HepG2 (cell line): ENCODE results near the gene TATDN2. TPM values are rescaled to one million over a fixed set of nuclear protein-coding genes. Genes with fewer than 3 reads are reported as not detected.

ENCODE experiments used
- ATAC-seq: fragments of 200-7000 bp; cut with Tn5 transposase; 3 replicates; pipeline ENCODE4 v1.9.1; 2020; ENCODE audit warnings: mild to moderate bottlenecking, moderate library complexity
- BruUV-seq: library from RNA; stranded (reverse); fragments of 400-500 nt; replicated peaks from 2 replicates; lab custom pipeline; 2021; lab: Mats Ljungman, UMichigan
- CTCF ChIA-PET: fragments of 300-600 bp; formaldehyde crosslinking; extraction: SDS; loops from one replicate; lab custom pipeline; 2021; ENCODE audit warnings: low total read pairs, inconsistent platforms, low intra/inter-chr PET ratio; lab: Yijun Ruan, JAX
- POLR2A ChIA-PET: fragments of 350-600 bp; sonication (Branson Sonifier 250); formaldehyde crosslinking; loops from one replicate; lab custom pipeline; 2020; ENCODE audit warnings: antibody characterized with exemption, inconsistent platforms; lab: Yijun Ruan, JAX
- DNase-seq: peaks from one replicate; pipeline ENCODE4 v3.0.0-alpha.2; 2015; ENCODE audit warnings: low spot score
- FAIRE-seq: peaks from 3 replicates; lab custom pipeline; 2011; peaks lifted over from hg19 to GRCh38; lab: Jason Lieb, UNC
- H2AFZ ChIP-seq: one replicate; pipeline ENCODE4 v1.6.1; 2011; ENCODE audit warnings: low read length, inconsistent platforms
- H3K27ac ChIP-seq: fragments of 300-600 bp; 3 replicates; pipeline ENCODE4 v1.8.0; 2011; ENCODE audit warnings: mixed run types, mild to moderate bottlenecking, mixed read lengths, low read length, inconsistent platforms; ENCODE audit not compliant: insufficient read depth; ENCODE audit errors: extremely low read length
- H3K27me3 ChIP-seq, 2 experiments: fragments of 200-600 bp in 1 of 2; 2 replicates in 1 of 2; 3 replicates in 1 of 2; pipeline versions ENCODE4 v1.6.0 to v1.8.0; 2011; ENCODE audit warnings: low read length in 2 of 2, mild to moderate bottlenecking in 2 of 2, moderate library complexity in 2 of 2, inconsistent platforms in 1 of 2; ENCODE audit not compliant: insufficient read depth in 2 of 2, control insufficient read depth in 1 of 2
- H3K36me3 ChIP-seq, 2 experiments: fragments of 200-600 bp in 1 of 2; replicated peaks in 1 of 2; 2 replicates in 1 of 2; 3 replicates in 1 of 2; pipeline versions ENCODE4 v1.5.1 to v1.8.0; 2011; ENCODE audit warnings: low read length in 2 of 2, inconsistent platforms in 1 of 2; ENCODE audit not compliant: insufficient read depth in 2 of 2, control insufficient read depth in 1 of 2
- H3K4me1 ChIP-seq: 2 replicates; pipeline ENCODE4 v1.5.1; 2012; ENCODE audit warnings: low read length, inconsistent platforms; ENCODE audit not compliant: insufficient read depth
- H3K4me2 ChIP-seq: 2 replicates; pipeline ENCODE4 v1.6.0; 2011; ENCODE audit warnings: low read depth, low read length, inconsistent platforms
- H3K4me3 ChIP-seq, 3 experiments: fragments of 200-600 bp in 1 of 3; sonication (generic), shearing (Covaris generic) in 1 of 3; replicated peaks in 1 of 3; 2 replicates each; pipeline ENCODE4 v1.5.1; 2011 to 2016; ENCODE audit warnings: low read length in 3 of 3, inconsistent platforms in 2 of 3, low read depth in 2 of 3, mild to moderate bottlenecking in 2 of 3, control low read depth in 1 of 3, mixed read lengths in 1 of 3; ENCODE audit not compliant: insufficient read depth in 1 of 3
- H3K79me2 ChIP-seq: one replicate; pipeline ENCODE4 v1.6.1; 2011; ENCODE audit warnings: low read length, inconsistent platforms; ENCODE audit not compliant: insufficient read depth
- H3K9ac ChIP-seq: 2 replicates; pipeline ENCODE4 v1.6.0; 2011; ENCODE audit warnings: mild to moderate bottlenecking, low read depth, low read length, inconsistent platforms; ENCODE audit not compliant: insufficient read depth
- H3K9me3 ChIP-seq: 2 replicates; pipeline ENCODE4 v1.5.1; 2012; ENCODE audit warnings: mild to moderate bottlenecking, low read length
- H4K20me1 ChIP-seq: 2 replicates; pipeline ENCODE4 v1.6.0; 2011; ENCODE audit warnings: inconsistent platforms, mild to moderate bottlenecking, low read length, moderate library complexity; ENCODE audit not compliant: insufficient read depth
- CHD2 ChIP-seq: IDR thresholded peaks from 2 replicates; pipeline ENCODE4 v1.6.1; 2011; ENCODE audit warnings: low read depth, low read length, improper control_type of control experiment
- GZF1 ChIP-seq: sonication (generic); formaldehyde crosslinking; IDR thresholded peaks from 2 replicates; pipeline ENCODE4 v1.5.1; 2020; ENCODE audit warnings: mild to moderate bottlenecking, missing genetic modification reagents
- KAT2B ChIP-seq: fragments of 150-350 bp; IDR thresholded peaks from 2 replicates; pipeline ENCODE4 v1.6.1; 2014; ENCODE audit warnings: low read depth, low read length, borderline replicate concordance
- MTERF4 ChIP-seq: sonication (generic); formaldehyde crosslinking; IDR thresholded peaks from 2 replicates; pipeline ENCODE4 v1.8.0; 2023; ENCODE audit warnings: mild to moderate bottlenecking, missing genetic modification reagents
- NFKB2 ChIP-seq: sonication (generic); formaldehyde crosslinking; IDR thresholded peaks from 2 replicates; pipeline ENCODE4 v1.4.0; 2020; ENCODE audit warnings: missing genetic modification reagents, borderline replicate concordance
- RFX5 ChIP-seq: IDR thresholded peaks from 2 replicates; pipeline ENCODE4 v1.6.1; 2011; ENCODE audit warnings: low read depth, low read length, improper control_type of control experiment
- ZFP36L2 ChIP-seq: sonication (generic); formaldehyde crosslinking; IDR thresholded peaks from 2 replicates; pipeline ENCODE4 v1.4.0; 2020; ENCODE audit warnings: missing genetic modification reagents
- ZNF367 ChIP-seq: sonication (generic); formaldehyde crosslinking; IDR thresholded peaks from 2 replicates; pipeline ENCODE4 v1.4.0; 2020; ENCODE audit warnings: missing genetic modification reagents, borderline replicate concordance
- ZNF530 ChIP-seq: sonication (generic); formaldehyde crosslinking; IDR thresholded peaks from 2 replicates; pipeline ENCODE4 v1.5.0; 2020; ENCODE audit warnings: low read depth, mild to moderate bottlenecking, missing genetic modification reagents
- ZNF816 ChIP-seq: sonication (generic); formaldehyde crosslinking; IDR thresholded peaks from 2 replicates; pipeline ENCODE4 v1.8.0; 2022; ENCODE audit warnings: missing genetic modification reagents, mild to moderate bottlenecking, borderline replicate concordance
- WGBS: methylation state at CpG from one replicate; pipeline ENCODE4 v1.1.6; 2017; ENCODE audit warnings: low lambda C conversion rate; 5-methylcytosine and 5-hydroxymethylcytosine counted together
- in situ Hi-C: cut with HindIII; loops from 2 replicates; pipeline ENCODE4 v1.10.0; 2017; ENCODE audit warnings: low pct_unique_long_range_greater_than_20kb; ENCODE audit not compliant: extremely low pct_ligation_motif_present
- intact Hi-C: fragments of 100-400 bp; cut with micrococcal nuclease; formaldehyde crosslinking; loops from one replicate; pipeline ENCODE4 v1.10.0; 2022; ENCODE audit not compliant: unreplicated experiment
- polyA plus RNA-seq, 8 experiments: library from polyadenylated mRNA; depleted of rRNA in 3 of 8; stranded (reverse) in 7 of 8; unstranded in 1 of 8; fragments of >200 nt; fragmentation: Illumina TruSeq in 4 of 8; extraction: Trizol in 4 of 8; gene quantifications; 2 replicates each; pipeline versions ENCODE4 v1.2.1 to v1.2.3, GENCODE V29; 2011 to 2016; ENCODE audit warnings: low read depth in 4 of 8, missing spikeins in 1 of 8, mixed read lengths in 1 of 8; ENCODE audit not compliant: insufficient read depth in 1 of 8
- total RNA-seq, 5 experiments: library from RNA; depleted of rRNA; stranded (reverse); fragments of >200 nt; fragmentation: Illumina TruSeq; extraction: Trizol; gene quantifications; 2 replicates each; pipeline ENCODE4 v1.2.3, GENCODE V29; 2016; ENCODE audit warnings: low read depth in 1 of 5
- TF ChIP-seq, protein P1 (sequence below): sonication (generic); formaldehyde crosslinking; IDR thresholded peaks from 2 replicates; pipeline ENCODE4 v1.4.0; 2020; ENCODE audit warnings: missing genetic modification reagents, mild to moderate bottlenecking, borderline replicate concordance

Gene TATDN2
- total and polyA plus RNA-seq, 2 of the 13 experiments (the other 11 are each of a cell fraction or from before 2014, with no cell fraction given), result 12.1 to 21.9 TPM

DNA sequence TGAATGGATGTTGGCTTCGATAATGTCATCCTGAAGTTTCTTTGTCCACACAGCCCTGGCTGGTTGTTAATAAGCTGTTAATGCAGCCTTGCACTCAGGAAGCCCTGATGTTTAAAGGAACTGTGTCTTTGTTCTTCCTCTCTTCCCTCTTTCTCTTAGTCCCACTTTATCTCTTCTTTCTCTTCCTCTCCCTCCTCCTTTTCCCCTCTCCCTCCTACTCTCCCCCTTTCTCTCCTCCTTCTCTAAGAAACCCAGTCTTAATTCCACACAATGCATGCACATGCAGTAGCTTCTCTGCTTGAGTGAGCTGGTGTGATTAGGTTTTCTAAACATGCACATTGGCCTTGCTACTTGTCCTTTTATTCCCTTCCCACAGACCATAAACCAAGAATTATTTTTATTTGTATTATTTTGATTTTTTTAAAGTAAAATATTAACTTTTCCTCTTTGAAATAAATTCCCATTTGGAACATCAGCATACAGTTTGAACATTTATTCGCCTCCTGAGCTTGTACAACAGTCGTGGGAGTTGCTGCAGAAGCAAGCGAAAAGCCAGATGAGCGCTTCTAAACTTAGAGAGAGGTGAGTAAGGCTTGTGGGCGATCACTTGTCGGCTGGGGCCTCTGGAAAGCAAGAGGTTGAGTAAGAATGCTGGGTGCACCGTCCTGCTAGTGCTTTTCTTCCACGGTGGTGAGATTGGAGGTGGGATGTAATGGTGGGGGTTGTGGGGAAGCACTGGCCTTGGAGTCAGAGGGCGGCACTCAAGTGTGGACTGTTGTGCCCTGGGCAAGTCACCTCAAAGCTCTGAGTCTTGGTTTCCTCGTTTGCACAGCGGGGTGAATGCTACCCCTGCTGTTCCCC lies 37.2 kb downstream of the TATDN2 start:
- no peak for TF ChIP-seq ZNF530 (CRISPR knock-in tag)
- no peak for TF ChIP-seq CHD2
- TF ChIP-seq, protein P1, sequence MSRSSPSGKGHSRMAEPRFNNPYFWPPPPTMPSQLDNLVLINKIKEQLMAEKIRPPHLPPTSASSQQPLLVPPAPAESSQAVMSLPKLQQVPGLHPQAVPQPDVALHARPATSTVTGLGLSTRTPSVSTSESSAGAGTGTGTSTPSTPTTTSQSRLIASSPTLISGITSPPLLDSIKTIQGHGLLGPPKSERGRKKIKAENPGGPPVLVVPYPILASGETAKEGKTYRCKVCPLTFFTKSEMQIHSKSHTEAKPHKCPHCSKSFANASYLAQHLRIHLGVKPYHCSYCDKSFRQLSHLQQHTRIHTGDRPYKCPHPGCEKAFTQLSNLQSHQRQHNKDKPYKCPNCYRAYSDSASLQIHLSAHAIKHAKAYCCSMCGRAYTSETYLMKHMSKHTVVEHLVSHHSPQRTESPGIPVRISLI (CRISPR knock-in tag), result no peak
- no peak for TF ChIP-seq RFX5
- no peak for TF ChIP-seq GZF1 (CRISPR knock-in tag)
- TF ChIP-seq NFKB2, result no peak
- no peak for TF ChIP-seq MTERF4 (CRISPR knock-in tag)
- TF ChIP-seq ZNF367 (CRISPR knock-in tag), result no peak
- TF ChIP-seq ZNF816 (CRISPR knock-in tag), result no peak
- TF ChIP-seq KAT2B, result no peak
- no peak for TF ChIP-seq ZFP36L2 (CRISPR knock-in tag)
- no peak overlapping the region for H3K4me3 ChIP-seq
- no peak overlapping the region for H3K27ac ChIP-seq
- FAIRE-seq (no peak), DNase-seq (no peak), ATAC-seq (no peak)
- H3K27me3 ChIP-seq, result no peaks in the 10 kb centered on the region
- intact Hi-C loops, result no loop called here
- 91% methylated on average over 12 of the region's 12 CpGs for WGBS
- H3K4me2 ChIP-seq, result no peak overlapping the region
- ChIA-PET CTCF (no interaction called here), POLR2A (interaction anchor here (1.1 to 2.2 kb wide), 2 partner anchors 35 to 38 kb away, joined by 4 to 6 read pairs; partner anchors contain the start of gene TATDN2)
- no peak overlapping the region for H2AFZ ChIP-seq
- H4K20me1 ChIP-seq, result no peaks in the 10 kb centered on the region
- no peaks in the 10 kb centered on the region for H3K9me3 ChIP-seq
- peaks cover 18 to 41% of the 10 kb centered on the region in 2 experiments; a peak in 4 of 5 replicates for H3K36me3 ChIP-seq
- no TSS peak for BruUV-seq
- no peaks in the 10 kb centered on the region for H3K4me1 ChIP-seq
- in situ Hi-C loops, result no loop called here
- H3K9ac ChIP-seq, result no peak overlapping the region
- H3K79me2 ChIP-seq, result no peaks in the 10 kb centered on the region
